ENCODE data around the gene INTS12. TPM values are rescaled to one million over a fixed set of nuclear protein-coding genes. Genes with fewer than 3 reads are reported as not detected.
A peak's percentile ranks its signal among the peaks of the same experiment; 100 is the strongest.

The INTS12 gene
- total and polyA plus RNA-seq, 7 donors: 17.7 to 38.8 (median 27.7) TPM

DNA sequence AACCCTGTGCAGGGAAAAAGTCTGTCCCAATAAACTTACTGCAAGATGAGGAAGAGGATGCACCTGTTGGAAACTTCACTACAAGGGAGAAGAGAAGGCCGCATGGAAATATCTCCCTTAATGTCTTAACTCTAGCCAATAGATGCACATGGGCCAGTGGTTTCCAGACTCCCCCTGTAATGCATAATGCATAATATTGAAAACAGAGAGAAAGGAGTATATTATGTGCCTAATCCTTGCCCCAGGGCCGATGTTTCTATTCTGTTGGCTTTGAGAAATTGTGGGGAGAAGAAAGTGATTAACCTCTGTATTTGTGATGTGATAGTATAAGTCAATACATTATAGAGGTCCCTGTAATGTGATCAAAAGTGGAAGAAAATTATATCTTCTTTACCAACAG lies 37.2 kb downstream of the INTS12 start:
- WGBS, 3 donors: 68 to 74% (median 71%) methylated on average over 2 of the region's 2 CpGs
- Histone ChIP-seq H3K27me3 (ENCODE audit: insufficient read depth in 3 of 3, low read length in 2 of 3) (no peaks in the 10 kb centered on the region), H3K9me3 (no peaks in the 10 kb centered on the region), H3K36me3 (ENCODE audit: insufficient read depth in 1 of 2, low read depth in 1 of 2) (no peaks in the 10 kb centered on the region), H3K27ac (no peak overlapping the region), H3K4me3 (no peak overlapping the region), H3K4me1 (no peaks in the 10 kb centered on the region)
- ATAC-seq (no peak), DNase-seq (no peak)
- TF ChIP-seq, protein P1, sequence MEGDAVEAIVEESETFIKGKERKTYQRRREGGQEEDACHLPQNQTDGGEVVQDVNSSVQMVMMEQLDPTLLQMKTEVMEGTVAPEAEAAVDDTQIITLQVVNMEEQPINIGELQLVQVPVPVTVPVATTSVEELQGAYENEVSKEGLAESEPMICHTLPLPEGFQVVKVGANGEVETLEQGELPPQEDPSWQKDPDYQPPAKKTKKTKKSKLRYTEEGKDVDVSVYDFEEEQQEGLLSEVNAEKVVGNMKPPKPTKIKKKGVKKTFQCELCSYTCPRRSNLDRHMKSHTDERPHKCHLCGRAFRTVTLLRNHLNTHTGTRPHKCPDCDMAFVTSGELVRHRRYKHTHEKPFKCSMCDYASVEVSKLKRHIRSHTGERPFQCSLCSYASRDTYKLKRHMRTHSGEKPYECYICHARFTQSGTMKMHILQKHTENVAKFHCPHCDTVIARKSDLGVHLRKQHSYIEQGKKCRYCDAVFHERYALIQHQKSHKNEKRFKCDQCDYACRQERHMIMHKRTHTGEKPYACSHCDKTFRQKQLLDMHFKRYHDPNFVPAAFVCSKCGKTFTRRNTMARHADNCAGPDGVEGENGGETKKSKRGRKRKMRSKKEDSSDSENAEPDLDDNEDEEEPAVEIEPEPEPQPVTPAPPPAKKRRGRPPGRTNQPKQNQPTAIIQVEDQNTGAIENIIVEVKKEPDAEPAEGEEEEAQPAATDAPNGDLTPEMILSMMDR (IDR thresholded peaks at IDR 0.05): no peak
- intact Hi-C loops (cut with DNase I): no loop called here

DNA sequence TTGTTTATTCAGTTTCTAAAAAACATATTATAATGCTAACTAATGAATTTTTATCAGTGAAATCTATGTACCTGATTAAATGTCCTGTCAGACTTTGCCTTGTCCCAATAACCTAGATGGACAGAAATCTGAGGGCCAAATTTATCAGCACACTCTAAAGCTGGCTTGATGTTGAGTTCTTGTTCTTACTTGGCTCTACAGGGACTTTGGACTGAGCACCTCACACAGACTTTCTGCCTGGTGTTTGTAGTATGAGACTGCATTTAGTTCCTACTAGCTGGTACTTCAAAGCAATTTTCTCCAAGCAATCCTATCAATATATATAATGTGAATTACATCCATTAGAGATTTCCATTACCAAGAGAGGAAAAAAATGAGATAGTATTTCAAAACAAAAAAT lies 37.8 kb downstream of the INTS12 start:
- Histone ChIP-seq H3K36me3 (ENCODE audit: insufficient read depth in 1 of 2, low read depth in 1 of 2) (no peaks in the 10 kb centered on the region), H3K9me3 (no peaks in the 10 kb centered on the region), H3K4me3 (no peak overlapping the region), H3K27me3 (ENCODE audit: insufficient read depth in 3 of 3, low read length in 2 of 3) (no peaks in the 10 kb centered on the region), H3K27ac (no peak overlapping the region), H3K4me1 (no peaks in the 10 kb centered on the region)
- DNase-seq (no peak), ATAC-seq (no peak)
- TF ChIP-seq, protein P1 (IDR thresholded peaks at IDR 0.05): no peak
- intact Hi-C loops (cut with DNase I): no loop called here

DNA sequence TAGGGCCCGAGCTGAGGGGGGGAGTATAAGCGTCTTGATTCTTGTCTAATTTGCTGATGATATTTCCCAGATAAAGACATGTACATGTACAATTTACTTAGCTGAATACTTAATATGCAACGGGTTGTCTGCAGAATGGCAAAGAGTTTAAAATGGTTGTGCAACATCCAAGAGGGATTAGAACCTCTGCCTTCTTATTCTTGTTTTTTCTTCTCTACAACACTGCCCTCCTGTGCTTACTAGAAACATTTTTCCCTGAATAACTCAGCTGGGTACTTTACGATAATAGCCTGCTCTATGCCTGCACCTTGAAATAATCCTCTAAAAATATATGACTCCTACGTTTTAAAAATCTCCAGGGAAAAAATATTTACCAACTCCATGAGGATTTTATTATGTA lies 41.8 kb downstream of the INTS12 start:
- Histone ChIP-seq H3K9me3 (no peaks in the 10 kb centered on the region), H3K36me3 (ENCODE audit: insufficient read depth in 1 of 2, low read depth in 1 of 2) (no peaks in the 10 kb centered on the region), H3K4me1 (no peaks in the 10 kb centered on the region), H3K27ac (no peak overlapping the region), H3K27me3 (ENCODE audit: insufficient read depth in 3 of 3, low read length in 2 of 3) (no peaks in the 10 kb centered on the region), H3K4me3 (no peak overlapping the region)
- TF ChIP-seq, protein P1 (IDR thresholded peaks at IDR 0.05): peak; percentile 28
- DNase-seq: no peak
- ATAC-seq: peak in 2 of 4 donors; percentile 65 to 71
- intact Hi-C loops (cut with DNase I): loop anchor here (5.0 to 10.0 kb wide), 2 partner anchors 142 to 149 kb away; no protein-coding TSS in a partner anchor
- WGBS, 3 donors: 48 to 56% (median 50%) methylated on average over 5 of the region's 5 CpGs

DNA sequence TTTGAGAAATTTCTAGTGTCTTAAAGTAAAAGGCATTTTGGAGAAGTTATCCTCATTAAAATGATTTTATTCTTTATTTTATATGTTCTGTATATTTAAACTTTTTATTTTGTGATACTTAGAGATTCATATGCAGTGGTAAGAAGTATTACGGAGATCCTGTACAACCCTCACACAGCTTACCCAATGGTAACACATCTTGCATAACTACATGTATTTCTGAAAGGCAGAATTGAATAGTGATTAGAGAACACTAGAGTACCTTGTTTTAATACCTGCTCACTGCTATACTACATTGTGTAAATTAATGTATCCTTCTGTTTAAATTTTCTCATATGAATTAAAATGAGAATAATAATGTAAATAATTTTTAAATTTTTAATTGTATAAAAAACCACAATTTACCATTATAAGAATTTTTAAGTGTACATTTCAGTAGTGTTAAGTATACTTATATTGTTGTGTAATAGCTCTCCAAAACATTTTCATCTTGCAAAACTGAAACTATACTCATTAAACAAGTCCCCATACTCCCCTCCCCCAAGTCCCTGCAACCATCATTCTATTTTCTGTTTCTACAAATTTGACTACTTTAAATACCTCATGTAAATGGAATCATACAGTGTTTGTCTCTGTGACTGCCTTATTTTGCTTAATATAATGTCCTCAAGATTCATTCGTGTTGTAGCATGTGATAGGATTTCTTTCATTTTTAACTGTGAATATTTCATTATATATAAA lies 45.4 kb downstream of the INTS12 start:
- Histone ChIP-seq H3K27ac (no peak overlapping the region), H3K27me3 (ENCODE audit: insufficient read depth in 3 of 3, low read length in 2 of 3) (no peaks in the 10 kb centered on the region), H3K4me3 (no peak overlapping the region), H3K9me3 (no peaks in the 10 kb centered on the region), H3K4me1 (no peaks in the 10 kb centered on the region), H3K36me3 (ENCODE audit: insufficient read depth in 1 of 2, low read depth in 1 of 2) (no peaks in the 10 kb centered on the region)
- intact Hi-C loops (cut with DNase I): loop anchor here in 1 of 2 donors (10.0 kb wide), 1 partner anchor 138 kb away; no protein-coding TSS in a partner anchor
- TF ChIP-seq, protein P1 (IDR thresholded peaks at IDR 0.05): no peak
- DNase-seq (no peak), ATAC-seq (no peak)
- 90 to 92% (median 92%) methylated on average over 2 of the region's 2 CpGs for WGBS, 3 donors

All from psoas muscle (tissue), 8 donors.